T-helper 2 cell treated with Interferon-gamma antibody and Interleukin-4, amounts not matched to agents 5 μg/mL and 100 μg/mL, for 36 hours (primary cell): ENCODE measurements around the gene FAM171A1.

ENCODE experiments used
- DNase-seq: peaks from one replicate; pipeline ENCODE4 v3.0.0; 2021; ENCODE audit warnings: low spot score
- H3K27ac Mint-ChIP-seq: one replicate; pipeline ENCODE4 v1.8.0; 2021; ENCODE audit warnings: mild to moderate bottlenecking, mixed read lengths
- H3K27me3 Mint-ChIP-seq: one replicate; pipeline ENCODE4 v1.8.0; 2021; ENCODE audit warnings: low read depth, mixed read lengths
- H3K36me3 Mint-ChIP-seq: one replicate; pipeline ENCODE4 v1.8.0; 2021; ENCODE audit warnings: low read depth, mixed read lengths
- H3K4me1 Mint-ChIP-seq: one replicate; pipeline ENCODE4 v1.8.0; 2021; ENCODE audit warnings: low read depth, mixed read lengths
- H3K4me3 Mint-ChIP-seq: one replicate; pipeline ENCODE4 v1.8.0; 2022; ENCODE audit warnings: mild to moderate bottlenecking, moderate library complexity, mixed read lengths
- H3K9me3 Mint-ChIP-seq: one replicate; pipeline ENCODE4 v1.8.0; 2021; ENCODE audit warnings: mixed read lengths

Gene FAM171A1

DNA sequence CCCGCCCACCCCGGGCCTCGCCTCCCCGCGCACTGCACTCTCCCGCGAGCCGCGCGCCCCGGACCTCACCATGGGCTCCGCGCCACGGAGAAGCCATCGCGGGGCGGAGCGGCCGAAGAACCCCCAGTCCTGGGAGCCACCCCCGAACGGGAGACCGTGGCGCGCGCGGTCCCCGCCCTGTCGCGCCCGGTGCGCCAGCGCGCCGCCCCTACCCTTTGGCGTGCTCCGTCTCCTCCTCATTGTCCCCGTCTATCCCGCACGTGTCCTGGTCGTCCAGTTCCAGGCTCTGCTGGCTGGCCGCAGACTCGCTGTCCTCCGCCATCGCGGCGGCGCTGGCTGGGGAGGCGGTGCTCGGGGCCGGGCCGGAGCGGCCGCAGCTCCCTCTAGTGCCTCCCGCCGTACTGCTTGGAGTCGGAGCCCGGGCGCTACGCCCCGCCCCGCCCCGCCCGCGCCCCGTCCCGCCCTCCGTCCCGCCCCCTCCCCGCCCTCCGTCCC, 202.8 kb downstream of the FAM171A1 start, which contains the start of gene NMT2:
Gene NMT2, minus strand, starts transcription at position 403 of the 495 bp plus-strand sequence. Its CDS starts 81 bp downstream, at position 322.
- peaks cover 64% of the 10 kb centered on the region for H3K4me1 Mint-ChIP-seq
- H3K4me3 Mint-ChIP-seq, result peak within 1 kb of the TSS; percentile 99
- H3K27me3 Mint-ChIP-seq, result no peaks in the 10 kb centered on the region
- H3K36me3 Mint-ChIP-seq, result peaks cover 19% of the 10 kb centered on the region
- no peaks in the 10 kb centered on the region for H3K9me3 Mint-ChIP-seq
- peak within 1 kb of the TSS; percentile 94 for H3K27ac Mint-ChIP-seq
- peak; percentile 82 for DNase-seq

DNA sequence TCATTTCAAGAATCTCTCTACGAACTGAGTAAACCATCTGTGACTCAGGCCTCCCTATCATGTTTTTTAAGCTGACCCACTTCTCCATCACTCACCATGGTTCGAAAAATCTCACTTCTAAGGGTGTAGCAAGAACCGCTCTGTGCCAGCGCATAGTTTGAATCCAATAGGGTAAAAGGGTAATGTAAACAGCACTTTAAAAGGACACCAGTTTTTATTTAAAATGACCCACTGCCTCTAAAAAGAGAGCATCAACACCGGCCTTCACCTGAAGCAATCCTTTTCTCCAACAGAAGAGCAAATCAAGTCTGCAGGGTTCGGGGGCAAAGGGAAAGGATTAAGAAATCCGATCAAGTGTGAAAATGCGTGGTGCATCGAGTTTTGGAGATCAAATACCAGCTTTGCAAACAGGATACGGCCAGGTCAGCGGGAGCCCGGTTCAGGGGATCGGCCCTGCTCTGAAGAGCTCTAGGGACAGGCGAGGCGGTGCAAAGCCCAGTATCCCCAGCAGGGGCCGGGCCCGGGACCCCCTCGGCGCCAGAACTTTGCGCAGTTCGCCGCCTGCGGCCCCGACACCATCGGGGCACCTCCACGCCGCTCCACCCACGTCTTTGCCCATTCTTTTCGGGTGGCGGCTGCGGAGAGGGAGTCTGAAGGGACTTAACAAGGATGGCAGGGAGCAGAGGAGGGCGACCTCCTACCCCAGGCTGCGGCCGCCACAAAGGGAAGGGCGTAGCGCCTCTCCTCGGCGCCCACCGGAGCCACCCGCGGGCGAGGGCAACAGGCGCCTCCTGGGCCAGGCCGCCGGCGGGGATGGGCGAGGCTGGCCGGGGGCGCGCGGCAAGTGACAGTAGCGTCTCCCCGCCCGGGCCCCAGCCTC, 203.4 kb downstream of the FAM171A1 start:
- no peaks in the 10 kb centered on the region for H3K27me3 Mint-ChIP-seq
- H3K4me1 Mint-ChIP-seq, result peaks cover 60% of the 10 kb centered on the region
- peak; percentile 50 for DNase-seq
- H3K36me3 Mint-ChIP-seq, result peaks cover 24% of the 10 kb centered on the region
- H3K9me3 Mint-ChIP-seq, result no peaks in the 10 kb centered on the region
- peak overlapping the region; percentile 84 for H3K27ac Mint-ChIP-seq
- peak overlapping the region; percentile 99 for H3K4me3 Mint-ChIP-seq

DNA sequence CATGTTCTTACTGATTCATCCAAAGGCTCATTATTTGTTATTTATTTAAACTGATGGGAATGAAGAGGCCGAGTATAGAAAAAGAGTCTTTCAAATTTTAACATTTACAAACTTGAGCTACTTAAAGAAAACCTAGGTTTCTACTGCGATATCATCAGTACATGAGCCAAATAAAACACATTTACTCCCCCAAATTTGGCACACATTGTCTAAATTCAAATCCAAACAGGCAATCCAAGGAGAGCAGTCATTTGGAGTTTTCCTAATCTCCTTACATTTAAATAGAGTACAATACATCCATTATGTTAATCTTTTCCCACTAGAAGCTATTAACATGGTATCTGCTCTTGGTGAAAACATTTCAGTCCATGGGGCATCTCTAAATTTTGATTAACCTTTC, 204.8 kb downstream of the FAM171A1 start:
- Mint-ChIP-seq H3K9me3 (no peaks in the 10 kb centered on the region), H3K4me1 (peaks cover 59% of the 10 kb centered on the region), H3K27me3 (no peaks in the 10 kb centered on the region), H3K4me3 (peak overlapping the region; percentile 99), H3K36me3 (peaks cover 24% of the 10 kb centered on the region), H3K27ac (no peak overlapping the region)
- no peak for DNase-seq

DNA sequence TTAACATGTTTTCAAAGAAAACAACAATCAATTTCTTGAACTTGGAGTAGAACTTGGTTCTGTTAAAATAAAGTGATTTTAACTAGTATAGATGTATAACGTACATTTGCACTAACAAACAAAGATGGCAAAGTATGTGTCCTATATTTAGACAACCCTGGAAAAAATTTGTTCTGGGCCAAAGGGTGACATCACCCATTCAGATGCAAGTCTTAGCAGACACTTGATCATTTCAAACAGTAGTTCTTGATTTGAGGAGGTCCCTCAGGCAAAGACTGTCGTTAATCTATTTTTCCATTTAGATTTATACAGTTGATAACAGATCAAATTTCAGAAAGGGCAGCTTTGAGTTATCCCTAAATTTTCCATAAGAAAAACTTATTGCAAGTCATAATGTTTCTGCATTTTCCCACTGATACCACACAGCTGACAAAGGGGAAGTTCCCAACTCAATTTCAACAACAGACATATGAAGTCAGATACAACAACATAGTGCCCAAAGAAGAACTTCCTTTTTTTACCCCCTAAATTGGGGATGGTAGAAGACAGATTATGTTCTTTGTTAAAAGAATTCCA, 207.7 kb downstream of the FAM171A1 start:
- Mint-ChIP-seq H3K4me3 (no peak overlapping the region), H3K36me3 (peaks cover 32% of the 10 kb centered on the region), H3K4me1 (peaks cover 46% of the 10 kb centered on the region), H3K9me3 (no peaks in the 10 kb centered on the region), H3K27ac (no peak overlapping the region), H3K27me3 (no peaks in the 10 kb centered on the region)
- no peak for DNase-seq
